B cell (primary cell): ENCODE data around the gene DUSP14. TPM values are rescaled to one million over a fixed set of nuclear protein-coding genes. Genes with fewer than 3 reads are reported as not detected.

ENCODE experiments used
- ATAC-seq: fragments of 200-7000 bp; cut with Tn5 transposase; one replicate; pipeline ENCODE4 v1.10.0; 2021; ENCODE audit warnings: low read depth, mild to moderate bottlenecking, moderate number of reproducible peaks, moderate library complexity
- CTCF ChIA-PET: fragments of 350-600 bp; sonication (Branson Sonifier 250); formaldehyde crosslinking; loops from one replicate; lab custom pipeline; 2021; ENCODE audit warnings: antibody characterized with exemption, inconsistent platforms; lab: Charles Lee
- POLR2A ChIA-PET: fragments of 350-600 bp; sonication (Branson Sonifier 250); formaldehyde crosslinking; loops from one replicate; lab custom pipeline; 2021; ENCODE audit warnings: antibody characterized with exemption; lab: Charles Lee
- DNase-seq: peaks from one replicate; pipeline ENCODE4 v3.0.0; 2013
- H2AFZ ChIP-seq: 2 replicates; pipeline ENCODE4 v1.6.1; 2012; ENCODE audit warnings: mild to moderate bottlenecking, low read depth, low read length; ENCODE audit not compliant: insufficient read depth, poor library complexity, severe bottlenecking
- H3K27ac ChIP-seq, 2 donors: 1 replicate in 1 of 2; 2 replicates in 1 of 2; pipeline ENCODE4 v1.5.1; 2012 to 2013; ENCODE audit warnings: low read length in 2 of 2, mild to moderate bottlenecking in 2 of 2, moderate library complexity in 1 of 2
- H3K27me3 ChIP-seq, 4 experiments: fragments of 200-600 bp in 1 of 4; sonication (generic) in 1 of 4; replicated peaks in 1 of 4; 1 replicate in 2 of 4; 2 replicates in 2 of 4; pipeline versions ENCODE4 v1.6.1 to v1.7.0; 2013 to 2016; ENCODE audit warnings: low read length in 3 of 4, mild to moderate bottlenecking in 2 of 4, mixed read lengths in 1 of 4, moderate library complexity in 1 of 4; ENCODE audit not compliant: insufficient read depth in 4 of 4, control insufficient read depth in 3 of 4; ENCODE audit errors: control extremely low read depth in 1 of 4
- H3K36me3 ChIP-seq, 2 experiments: replicated peaks in 1 of 2; 1 replicate in 1 of 2; 2 replicates in 1 of 2; pipeline versions ENCODE4 v1.6.1 to v1.7.1; 2013; ENCODE audit warnings: low read length in 1 of 2; ENCODE audit not compliant: insufficient read depth in 2 of 2, control insufficient read depth in 1 of 2; ENCODE audit errors: control extremely low read depth in 1 of 2, extremely low read depth in 1 of 2
- H3K4me1 ChIP-seq, 2 donors: fragments of 200-600 bp in 1 of 2; sonication (generic) in 1 of 2; 1 replicate in 1 of 2; 2 replicates in 1 of 2; pipeline versions ENCODE4 v1.5.1 to v1.6.1; 2013 to 2017; ENCODE audit warnings: low read length in 2 of 2; ENCODE audit not compliant: control insufficient read depth in 2 of 2, insufficient read depth in 2 of 2
- H3K4me2 ChIP-seq: replicated peaks from 2 replicates; pipeline ENCODE3; 2012; ENCODE audit warnings: mild to moderate bottlenecking, low read depth, low read length; ENCODE audit not compliant: poor library complexity, severe bottlenecking
- H3K4me3 ChIP-seq, 5 experiments: fragments of 200-600 bp in 1 of 5; sonication (generic) in 1 of 5; 1 replicate in 3 of 5; 2 replicates in 2 of 5; pipeline versions ENCODE4 v1.5.1 to v1.7.0; 2011 to 2016; ENCODE audit warnings: low read length in 4 of 5, mild to moderate bottlenecking in 4 of 5, low read depth in 2 of 5, control low read depth in 1 of 5, moderate library complexity in 1 of 5; ENCODE audit not compliant: insufficient read depth in 1 of 5; ENCODE audit errors: control extremely low read depth in 1 of 5, extremely low read depth in 1 of 5
- H3K79me2 ChIP-seq: fragments of 200-600 bp; sonication (generic); one replicate; pipeline ENCODE4 v1.6.0; 2016; ENCODE audit warnings: low read length; ENCODE audit not compliant: control insufficient read depth, insufficient read depth
- H3K9ac ChIP-seq: fragments of 200-600 bp; sonication (generic); 2 replicates; pipeline ENCODE4 v1.6.1; 2017; ENCODE audit warnings: mild to moderate bottlenecking, low read length, moderate library complexity
- H3K9me3 ChIP-seq, 3 donors: one replicate each; pipeline versions ENCODE4 v1.6.1 to v1.7.1; 2013; ENCODE audit warnings: low read length in 2 of 3; ENCODE audit not compliant: control insufficient read depth in 2 of 3, insufficient read depth in 1 of 3; ENCODE audit errors: control extremely low read depth in 1 of 3
- H4K20me1 ChIP-seq: 2 replicates; pipeline ENCODE4 v1.6.0; 2012; ENCODE audit warnings: mild to moderate bottlenecking, low read length; ENCODE audit not compliant: insufficient read depth, control insufficient read depth, poor library complexity, severe bottlenecking
- H3K27ac Mint-ChIP-seq: one replicate; pipeline ENCODE4 v1.8.0; 2021; ENCODE audit warnings: mixed read lengths
- H3K27me3 Mint-ChIP-seq: one replicate; pipeline ENCODE4 v1.8.0; 2021; ENCODE audit warnings: mixed read lengths
- H3K4me1 Mint-ChIP-seq: one replicate; pipeline ENCODE4 v1.8.0; 2021; ENCODE audit warnings: mixed read lengths
- H3K4me3 Mint-ChIP-seq: one replicate; pipeline ENCODE4 v1.8.0; 2021; ENCODE audit warnings: mixed read lengths
- H3K9me3 Mint-ChIP-seq: one replicate; pipeline ENCODE4 v1.8.0; 2022; ENCODE audit warnings: mixed read lengths; ENCODE audit not compliant: insufficient read depth
- EZH2 ChIP-seq: IDR thresholded peaks from 2 replicates; pipeline ENCODE4 v1.6.1; 2012; ENCODE audit warnings: borderline replicate concordance, low read depth, mild to moderate bottlenecking, moderate library complexity, low read length; ENCODE audit not compliant: insufficient read depth, poor library complexity, severe bottlenecking
- WGBS: methylation state at CpG from one replicate; pipeline ENCODE4 v1.1.5; 2013; ENCODE audit warnings: missing lambda C conversion rate; ENCODE audit not compliant: insufficient coverage; 5-methylcytosine and 5-hydroxymethylcytosine counted together
- intact Hi-C: fragments of 100-400 bp; cut with micrococcal nuclease; formaldehyde crosslinking; loops from one replicate; pipeline ENCODE4 v1.10.0; 2022
- polyA plus RNA-seq: library from polyadenylated mRNA; depleted of rRNA; stranded (reverse); fragments of >200 nt; gene quantifications from 2 replicates; pipeline ENCODE4 v1.2.3, GENCODE V29; 2012
- total RNA-seq, 2 donors: library from RNA; stranded (reverse); fragments of 120-200 nt in 1 of 2; gene quantifications; 1 replicate in 1 of 2; 2 replicates in 1 of 2; pipeline versions ENCODE4 v1.2.3 to v1.2.4, GENCODE V29; 2013 to 2022
- TF ChIP-seq, protein P1 (sequence below): fragments of 200-600 bp; IDR thresholded peaks from one replicate; pipeline ENCODE4 v1.8.0; 2022; ENCODE audit warnings: antibody characterized with exemption, mild to moderate bottlenecking

DUSP14 gene
- total and polyA plus RNA-seq, 2 donors (not counting 1 experiment from before 2014, with no cell fraction given) = 3.1 to 5.1 TPM

DNA sequence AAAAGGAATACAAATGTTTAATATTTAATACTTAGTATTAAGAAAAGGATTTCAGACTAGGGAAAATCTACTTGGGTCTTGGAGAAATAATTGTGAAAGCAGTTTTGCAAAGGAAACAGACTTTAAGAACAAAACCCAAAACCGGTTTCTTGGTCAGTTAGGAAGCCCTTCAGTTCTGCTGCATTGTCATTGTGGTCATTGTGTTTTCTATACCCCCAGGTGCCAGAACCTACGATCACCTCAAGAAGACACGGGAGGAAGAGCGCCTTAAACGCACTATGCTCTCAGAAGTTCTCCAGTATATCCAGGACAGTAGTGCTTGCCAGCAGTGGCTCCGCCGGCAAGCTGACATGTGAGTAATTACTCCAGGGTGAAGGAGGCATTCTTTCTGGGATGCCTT, 19.5 kb upstream of the DUSP14 start:
- H3K27me3 Mint-ChIP-seq = no peaks in the 10 kb centered on the region
- H3K4me1 Mint-ChIP-seq = no peaks in the 10 kb centered on the region
- ATAC-seq = no peak
- POLR2A ChIA-PET = no interaction called here
- intact Hi-C loops = no loop called here
- no peak overlapping the region for H3K27ac ChIP-seq
- H2AFZ ChIP-seq = no peak overlapping the region
- H3K9ac ChIP-seq = no peak overlapping the region
- H3K36me3 ChIP-seq = peaks cover 15 to 62% of the 10 kb centered on the region in 2 experiments
- H3K4me3 ChIP-seq = no peak overlapping the region
- H3K79me2 ChIP-seq = no peaks in the 10 kb centered on the region
- H3K9me3 Mint-ChIP-seq = no peaks in the 10 kb centered on the region
- no peak overlapping the region for H3K4me2 ChIP-seq
- H3K4me3 Mint-ChIP-seq = no peak overlapping the region
- TF ChIP-seq, protein P1, sequence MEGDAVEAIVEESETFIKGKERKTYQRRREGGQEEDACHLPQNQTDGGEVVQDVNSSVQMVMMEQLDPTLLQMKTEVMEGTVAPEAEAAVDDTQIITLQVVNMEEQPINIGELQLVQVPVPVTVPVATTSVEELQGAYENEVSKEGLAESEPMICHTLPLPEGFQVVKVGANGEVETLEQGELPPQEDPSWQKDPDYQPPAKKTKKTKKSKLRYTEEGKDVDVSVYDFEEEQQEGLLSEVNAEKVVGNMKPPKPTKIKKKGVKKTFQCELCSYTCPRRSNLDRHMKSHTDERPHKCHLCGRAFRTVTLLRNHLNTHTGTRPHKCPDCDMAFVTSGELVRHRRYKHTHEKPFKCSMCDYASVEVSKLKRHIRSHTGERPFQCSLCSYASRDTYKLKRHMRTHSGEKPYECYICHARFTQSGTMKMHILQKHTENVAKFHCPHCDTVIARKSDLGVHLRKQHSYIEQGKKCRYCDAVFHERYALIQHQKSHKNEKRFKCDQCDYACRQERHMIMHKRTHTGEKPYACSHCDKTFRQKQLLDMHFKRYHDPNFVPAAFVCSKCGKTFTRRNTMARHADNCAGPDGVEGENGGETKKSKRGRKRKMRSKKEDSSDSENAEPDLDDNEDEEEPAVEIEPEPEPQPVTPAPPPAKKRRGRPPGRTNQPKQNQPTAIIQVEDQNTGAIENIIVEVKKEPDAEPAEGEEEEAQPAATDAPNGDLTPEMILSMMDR = no peak
- TF ChIP-seq EZH2 = no peak
- H3K9me3 ChIP-seq = no peaks in the 10 kb centered on the region
- H3K27ac Mint-ChIP-seq = no peak overlapping the region
- no peaks in the 10 kb centered on the region for H3K27me3 ChIP-seq
- no peaks in the 10 kb centered on the region for H4K20me1 ChIP-seq
- CTCF ChIA-PET = no interaction called here
- whole genome bisulfite sequencing = 51% methylated on average over 5 of the region's 7 CpGs
- DNase-seq = no peak
- no peaks in the 10 kb centered on the region for H3K4me1 ChIP-seq

DNA sequence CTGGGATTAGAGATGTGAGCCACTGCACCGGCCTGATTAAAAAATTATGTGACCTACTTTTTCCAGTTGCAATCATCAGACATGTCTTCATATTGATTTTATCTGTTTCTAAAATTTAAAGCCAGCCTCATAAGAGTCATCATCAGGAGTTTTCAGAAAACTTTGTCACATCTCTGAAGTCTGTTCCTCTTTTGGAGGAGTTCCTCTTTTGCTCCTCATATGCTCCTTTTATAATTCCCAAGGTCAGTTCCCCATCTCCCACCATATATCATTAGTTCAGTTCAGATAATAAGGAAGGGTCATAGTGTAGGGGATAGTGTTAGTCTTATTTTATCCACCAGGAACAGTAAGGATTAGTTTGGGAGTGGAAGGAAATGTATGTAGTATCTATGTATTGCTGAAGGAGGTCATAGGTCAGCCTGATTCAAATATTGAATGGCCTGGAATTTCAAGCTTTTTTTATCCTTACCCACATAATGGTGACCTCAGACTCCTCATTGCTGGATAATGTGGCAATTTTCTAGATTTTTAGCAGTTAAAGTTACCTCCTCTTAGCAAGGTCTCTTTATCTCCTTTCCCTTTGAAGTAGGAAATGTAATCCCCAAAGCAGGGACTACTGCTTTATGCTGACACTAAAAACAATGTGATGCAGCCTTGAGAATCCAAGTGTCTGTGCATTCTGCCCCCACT, 13.8 kb upstream of the DUSP14 start:
- no peaks in the 10 kb centered on the region for H3K27me3 ChIP-seq
- intact Hi-C loops = no loop called here
- H4K20me1 ChIP-seq = no peaks in the 10 kb centered on the region
- Mint-ChIP-seq H3K9me3 (no peaks in the 10 kb centered on the region), H3K27ac (no peak overlapping the region), H3K4me3 (no peak overlapping the region), H3K27me3 (no peaks in the 10 kb centered on the region), H3K4me1 (no peaks in the 10 kb centered on the region)
- H3K36me3 ChIP-seq = peaks cover 15 to 54% of the 10 kb centered on the region in 2 experiments
- DNase-seq (no peak), ATAC-seq (no peak)
- no peak overlapping the region for H3K4me2 ChIP-seq
- H3K27ac ChIP-seq = no peak overlapping the region
- POLR2A ChIA-PET = interaction anchor here (0.6 kb wide), 1 partner anchor 135 kb away, joined by 4 read pairs; no protein-coding TSS in a partner anchor
- H2AFZ ChIP-seq = no peak overlapping the region
- no CpG with 5 or more reads among the region's 1 CpG for WGBS
- CTCF ChIA-PET = no interaction called here
- no peak overlapping the region for H3K9ac ChIP-seq
- H3K9me3 ChIP-seq = no peaks in the 10 kb centered on the region
- TF ChIP-seq EZH2 = no peak
- H3K4me3 ChIP-seq = no peak overlapping the region
- H3K4me1 ChIP-seq = no peaks in the 10 kb centered on the region
- H3K79me2 ChIP-seq = no peaks in the 10 kb centered on the region
